GM23338 (cell line): Measurements from ENCODE around the gene CROCC2. TPM values are rescaled to one million over a fixed set of nuclear protein-coding genes. Genes with fewer than 3 reads are reported as not detected.

Source experiments
- CTCF ChIP-seq, 2 experiments: fragments of 200-600 bp in 1 of 2; sonication (generic) in 1 of 2; conservative IDR thresholded peaks; 2 replicates each; pipeline versions ENCODE4 v1.5.1 to v1.6.1; 2016 to 2017; ENCODE audit warnings: antibody characterized with exemption in 2 of 2, low read depth in 2 of 2, mild to moderate bottlenecking in 2 of 2, moderate library complexity in 1 of 2
- REST ChIP-seq: IDR thresholded peaks from one replicate; pipeline ENCODE4 v1.6.1; 2018; ENCODE audit warnings: antibody characterized with exemption; ENCODE audit not compliant: unreplicated experiment
- ZNF331 ChIP-seq: fragments of 250-450 bp; sonication (Bioruptor Pico); IDR thresholded peaks from 2 replicates; pipeline ENCODE4 v1.5.0; 2020; ENCODE audit warnings: low read depth, mild to moderate bottlenecking, moderate library complexity
- ZNF462 ChIP-seq: fragments of 250-450 bp; sonication (Bioruptor Pico); IDR thresholded peaks from 2 replicates; pipeline ENCODE4 v1.5.0; 2020; ENCODE audit warnings: mild to moderate bottlenecking, moderate library complexity
- polyA plus RNA-seq: library from polyadenylated mRNA; unstranded; fragments of >200 nt; fragmentation: Nextera tagmentation; extraction: Ambion mirVana; gene quantifications from 2 replicates; pipeline ENCODE4 v1.2.1, GENCODE V29; 2016
- total RNA-seq: library from RNA; depleted of rRNA; stranded (reverse); fragments of >200 nt; shearing (Covaris generic); gene quantifications from 2 replicates; pipeline ENCODE4 v1.2.3, GENCODE V29; 2014

Gene CROCC2
- total and polyA plus RNA-seq, 2 experiments from 2014 or later = not detected

- no peak for TF ChIP-seq ZNF462 (CRISPR knock-in tag)
- TF ChIP-seq CTCF (conservative IDR thresholded peaks at IDR 0.05; ENCODE audit: low read depth in 2 of 2) = no peak
- no peak for TF ChIP-seq ZNF331 (CRISPR knock-in tag)
- no peak for TF ChIP-seq REST
These were observed 39.9 kb downstream of the CROCC2 start (continued) for GRCh38 chr2:240946046-240946445.
